MCF 10A (cell line): ENCODE data around the gene SLC17A9. TPM values are rescaled to one million over a fixed set of nuclear protein-coding genes. Genes with fewer than 3 reads are reported as not detected.

Source experiments
- BruUV-seq: library from RNA; stranded (reverse); fragments of 400-500 nt; replicated peaks from 2 replicates; lab custom pipeline; 2021; lab: Mats Ljungman, UMichigan
- CTCF ChIA-PET: fragments of 300-600 bp; sonication (Branson Sonifier 250); formaldehyde crosslinking; extraction: SDS; loops from one replicate; lab custom pipeline; 2021; ENCODE audit warnings: antibody characterized with exemption, inconsistent platforms; lab: Yijun Ruan, JAX
- POLR2A ChIA-PET: fragments of 300-600, 350-650 bp; sonication (Branson Sonifier 250); formaldehyde crosslinking; extraction: SDS; loops from one replicate; lab custom pipeline; 2020; ENCODE audit warnings: antibody characterized with exemption, inconsistent platforms; lab: Yijun Ruan, JAX
- DNase-seq: peaks from one replicate; pipeline ENCODE4 v3.0.0-alpha.2; 2018; ENCODE audit not compliant: unreplicated experiment
- H3K27ac Mint-ChIP-seq: one replicate; pipeline ENCODE4 v1.8.0; 2022; ENCODE audit warnings: mild to moderate bottlenecking, low read depth, mixed read lengths; ENCODE audit not compliant: unreplicated experiment
- H3K27me3 Mint-ChIP-seq: one replicate; pipeline ENCODE4 v1.8.0; 2022; ENCODE audit warnings: mixed read lengths; ENCODE audit not compliant: insufficient read depth, unreplicated experiment
- H3K36me3 Mint-ChIP-seq: one replicate; pipeline ENCODE4 v1.8.0; 2022; ENCODE audit warnings: mild to moderate bottlenecking, moderate library complexity, mixed read lengths; ENCODE audit not compliant: insufficient read depth, unreplicated experiment
- H3K4me1 Mint-ChIP-seq: one replicate; pipeline ENCODE4 v1.8.0; 2022; ENCODE audit warnings: mixed read lengths; ENCODE audit not compliant: insufficient read depth, unreplicated experiment
- H3K4me3 Mint-ChIP-seq: one replicate; pipeline ENCODE4 v1.8.0; 2022; ENCODE audit warnings: mild to moderate bottlenecking, moderate library complexity, mixed read lengths; ENCODE audit not compliant: unreplicated experiment
- H3K9me3 Mint-ChIP-seq: one replicate; pipeline ENCODE4 v1.8.0; 2022; ENCODE audit warnings: mixed read lengths; ENCODE audit not compliant: unreplicated experiment
- intact Hi-C: fragments of 100-400 bp; cut with micrococcal nuclease; formaldehyde crosslinking; loops from 2 replicates; pipeline ENCODE4 v1.14.1; 2022
- total RNA-seq: library from RNA; stranded (reverse); gene quantifications from 2 replicates; pipeline ENCODE4 v1.2.3, GENCODE V29; 2022
- TF ChIP-seq, protein P1 (sequence below): fragments of 200-600 bp; IDR thresholded peaks from one replicate; pipeline ENCODE4 v1.8.0; 2022; ENCODE audit warnings: antibody characterized with exemption, mild to moderate bottlenecking; ENCODE audit not compliant: unreplicated experiment

The SLC17A9 gene
- total RNA-seq, 1 experiment from 2014 or later = 0.07 TPM

DNA sequence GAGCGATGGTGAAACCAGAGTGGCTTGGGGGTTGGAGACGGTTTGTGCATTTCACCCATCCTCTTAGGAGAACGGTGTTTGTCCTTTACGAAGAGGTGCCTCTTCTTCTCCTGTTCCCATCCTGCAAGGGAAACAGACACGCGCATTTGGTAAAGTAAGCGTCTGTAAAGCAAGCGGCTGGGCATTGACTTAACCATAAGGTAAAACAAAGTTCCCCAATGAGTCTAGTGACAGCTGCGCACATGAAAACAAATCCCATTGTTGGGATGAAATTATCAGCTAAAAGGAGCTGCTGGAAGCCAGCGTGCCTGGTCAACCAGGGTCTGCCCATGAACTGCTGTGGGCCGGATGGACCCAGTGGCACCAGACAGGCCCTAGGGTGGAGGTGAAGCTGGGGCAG, 48.4 kb downstream of the SLC17A9 start:
- BruUV-seq = no TSS peak
- CTCF ChIA-PET = interaction anchor here (0.7 to 1.1 kb wide), 3 partner anchors 9 to 383 kb away, joined by 3 to 4 read pairs (median 3); no protein-coding TSS in a partner anchor
- DNase-seq = no peak
- Mint-ChIP-seq H3K4me1 (no peaks in the 10 kb centered on the region), H3K4me3 (no peak overlapping the region), H3K36me3 (no peaks in the 10 kb centered on the region), H3K27ac (no peak overlapping the region), H3K27me3 (peaks cover 82% of the 10 kb centered on the region), H3K9me3 (no peaks in the 10 kb centered on the region)
- intact Hi-C loops = no loop called here
- POLR2A ChIA-PET = interaction anchor here (0.6 kb wide), 1 partner anchor 27 kb away, joined by 4 read pairs; no protein-coding TSS in a partner anchor
- TF ChIP-seq, protein P1, sequence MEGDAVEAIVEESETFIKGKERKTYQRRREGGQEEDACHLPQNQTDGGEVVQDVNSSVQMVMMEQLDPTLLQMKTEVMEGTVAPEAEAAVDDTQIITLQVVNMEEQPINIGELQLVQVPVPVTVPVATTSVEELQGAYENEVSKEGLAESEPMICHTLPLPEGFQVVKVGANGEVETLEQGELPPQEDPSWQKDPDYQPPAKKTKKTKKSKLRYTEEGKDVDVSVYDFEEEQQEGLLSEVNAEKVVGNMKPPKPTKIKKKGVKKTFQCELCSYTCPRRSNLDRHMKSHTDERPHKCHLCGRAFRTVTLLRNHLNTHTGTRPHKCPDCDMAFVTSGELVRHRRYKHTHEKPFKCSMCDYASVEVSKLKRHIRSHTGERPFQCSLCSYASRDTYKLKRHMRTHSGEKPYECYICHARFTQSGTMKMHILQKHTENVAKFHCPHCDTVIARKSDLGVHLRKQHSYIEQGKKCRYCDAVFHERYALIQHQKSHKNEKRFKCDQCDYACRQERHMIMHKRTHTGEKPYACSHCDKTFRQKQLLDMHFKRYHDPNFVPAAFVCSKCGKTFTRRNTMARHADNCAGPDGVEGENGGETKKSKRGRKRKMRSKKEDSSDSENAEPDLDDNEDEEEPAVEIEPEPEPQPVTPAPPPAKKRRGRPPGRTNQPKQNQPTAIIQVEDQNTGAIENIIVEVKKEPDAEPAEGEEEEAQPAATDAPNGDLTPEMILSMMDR = no peak

DNA sequence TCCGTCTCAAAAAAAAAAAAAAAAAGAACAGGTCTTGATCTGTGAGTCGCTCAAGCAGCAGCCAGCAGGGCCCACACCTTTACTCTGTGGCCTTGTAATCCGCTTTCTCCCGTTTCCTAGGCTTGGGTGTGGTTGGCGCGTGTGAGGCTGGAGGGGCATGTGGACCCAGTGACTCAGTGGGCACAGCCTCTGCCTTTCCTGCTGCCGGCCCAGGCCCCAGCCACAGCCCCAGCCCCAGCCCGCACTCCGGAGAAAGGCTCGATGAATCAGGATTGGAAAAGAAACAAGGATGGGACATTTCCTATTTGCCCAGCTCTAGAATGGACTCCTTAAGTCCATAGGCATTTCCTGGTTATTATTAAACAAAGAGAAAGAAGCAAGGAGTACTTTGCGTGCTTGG, 50.0 kb downstream of the SLC17A9 start:
- ChIA-PET CTCF (interaction anchor here (0.9 to 2.0 kb wide), 3 partner anchors 9 to 32 kb away, joined by 4 to 9 read pairs (median 4); no protein-coding TSS in a partner anchor), POLR2A (no interaction called here)
- Mint-ChIP-seq H3K4me1 (no peaks in the 10 kb centered on the region), H3K4me3 (no peak overlapping the region), H3K27me3 (peaks cover 67% of the 10 kb centered on the region), H3K27ac (no peak overlapping the region), H3K36me3 (no peaks in the 10 kb centered on the region), H3K9me3 (no peaks in the 10 kb centered on the region)
- no peak for DNase-seq
- no TSS peak for BruUV-seq
- intact Hi-C loops = no loop called here
- TF ChIP-seq, protein P1 = no peak

GRCh38 chr20:63003546-63003945, 51.0 kb downstream of the SLC17A9 start:
- Mint-ChIP-seq H3K4me1 (no peaks in the 10 kb centered on the region), H3K27ac (no peak overlapping the region), H3K9me3 (no peaks in the 10 kb centered on the region), H3K27me3 (peaks cover 67% of the 10 kb centered on the region), H3K4me3 (no peak overlapping the region), H3K36me3 (no peaks in the 10 kb centered on the region)
- intact Hi-C loops = no loop called here
- DNase-seq = no peak
- BruUV-seq = no TSS peak
- CTCF ChIA-PET = interaction anchor here (0.8 to 2.0 kb wide), 2 partner anchors 33 to 143 kb away, joined by 3 to 9 read pairs; no protein-coding TSS in a partner anchor
- POLR2A ChIA-PET = interaction anchor here (1.1 to 1.5 kb wide), 2 partner anchors 9 to 24 kb away, joined by 3 to 4 read pairs; no protein-coding TSS in a partner anchor
- TF ChIP-seq, protein P1 = no peak

DNA sequence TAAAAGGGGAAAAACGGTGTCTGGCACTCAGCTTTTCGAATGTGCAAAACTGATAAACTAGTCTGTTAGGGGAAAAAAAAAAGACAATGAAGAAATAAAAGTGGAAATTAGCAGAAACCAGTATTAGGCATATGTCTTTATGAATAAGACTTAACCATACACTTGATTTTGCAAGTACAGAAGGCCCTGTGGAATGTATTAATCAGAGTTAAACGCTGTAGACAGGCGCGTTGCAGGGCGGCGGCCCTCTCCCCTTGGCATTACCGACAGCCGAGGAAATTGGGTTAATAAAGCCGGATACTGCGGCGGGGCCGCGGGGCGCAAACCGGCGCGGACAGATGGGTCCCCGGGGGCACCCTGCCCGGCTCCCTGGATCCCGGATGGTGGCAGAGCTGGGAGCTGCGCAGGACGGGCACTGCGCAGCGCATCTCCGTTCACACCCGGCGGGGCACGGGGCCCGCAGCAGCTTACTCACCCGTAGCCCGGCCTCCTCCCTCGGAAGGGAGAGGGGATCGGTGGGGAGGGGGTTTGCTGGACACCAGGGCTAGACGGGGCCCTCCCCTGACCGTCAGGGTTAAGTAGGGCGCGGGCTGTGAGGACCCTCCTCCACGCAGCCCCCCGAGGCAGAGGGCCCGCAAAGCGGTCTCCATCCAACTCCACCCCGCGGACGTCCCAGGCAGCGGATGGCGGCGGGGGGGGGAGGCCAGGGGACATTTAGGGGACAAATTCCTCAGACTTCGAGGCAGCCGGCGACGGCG, 52.3 kb downstream of the SLC17A9 start:
- Mint-ChIP-seq H3K27ac (no peak overlapping the region), H3K4me1 (no peaks in the 10 kb centered on the region), H3K27me3 (peaks cover 65% of the 10 kb centered on the region), H3K36me3 (no peaks in the 10 kb centered on the region), H3K9me3 (no peaks in the 10 kb centered on the region), H3K4me3 (no peak overlapping the region)
- POLR2A ChIA-PET = interaction anchor here (1.1 to 1.5 kb wide), 2 partner anchors 10 to 26 kb away, joined by 3 to 4 read pairs; no protein-coding TSS in a partner anchor
- TF ChIP-seq, protein P1 = no peak
- BruUV-seq = no TSS peak
- CTCF ChIA-PET = interaction anchor here (0.6 to 2.0 kb wide), 4 partner anchors 32 to 52 kb away, joined by 3 to 9 read pairs (median 4); no protein-coding TSS in a partner anchor
- no peak for DNase-seq
- intact Hi-C loops = no loop called here
